ENCODE results near the gene CACNA1A. TPM values are rescaled to one million over a fixed set of nuclear protein-coding genes. Genes with fewer than 3 reads are reported as not detected.

CACNA1A gene
- total and polyA plus RNA-seq, 2 of the 13 experiments (the other 11 are each of a cell fraction or from before 2014, with no cell fraction given): not detected

DNA sequence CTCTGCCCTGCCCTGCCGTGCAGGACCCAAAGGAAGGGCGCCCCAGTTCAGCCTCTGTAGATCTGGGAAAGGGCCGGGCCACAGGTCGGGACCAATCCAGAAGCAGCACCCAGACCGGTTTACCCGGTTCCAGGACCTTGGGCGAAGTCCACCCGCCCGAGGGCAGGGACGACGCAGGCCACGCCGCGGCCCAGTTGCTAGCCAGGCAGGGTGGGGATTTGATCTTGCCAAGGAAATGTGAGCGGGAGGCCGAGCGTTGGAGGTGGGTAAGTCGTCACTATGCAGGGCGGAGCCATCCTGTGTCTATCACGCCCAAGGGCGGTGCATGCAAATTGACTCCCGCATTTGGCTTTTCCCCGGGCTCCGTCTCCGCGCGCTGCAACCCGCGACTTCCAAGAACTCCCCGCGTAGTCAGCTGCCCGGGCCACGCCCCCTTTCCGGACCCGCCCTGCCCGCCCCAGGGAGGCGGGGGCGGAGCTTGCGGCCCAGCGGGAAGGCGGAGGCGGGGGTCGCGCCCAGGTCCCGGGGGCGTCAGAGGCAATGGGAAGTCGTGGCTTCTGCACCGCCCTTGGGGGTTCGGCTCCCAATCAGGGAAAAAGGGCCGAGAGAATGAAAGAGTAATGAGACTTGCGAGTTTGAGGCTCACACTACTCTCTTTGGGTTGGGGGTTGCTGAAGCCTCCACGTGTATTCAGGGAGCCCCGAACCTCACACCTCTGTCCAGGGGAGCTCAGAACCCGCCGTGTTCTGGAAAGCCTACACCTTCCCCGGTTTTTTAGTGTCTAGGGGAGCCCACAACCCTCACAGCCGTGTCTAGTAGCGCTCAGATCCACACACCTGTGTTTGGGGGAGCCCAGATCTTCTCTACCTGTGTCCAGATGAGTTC, 343.3 kb downstream of the CACNA1A start (continued):
- TF ChIP-seq, protein P1, sequence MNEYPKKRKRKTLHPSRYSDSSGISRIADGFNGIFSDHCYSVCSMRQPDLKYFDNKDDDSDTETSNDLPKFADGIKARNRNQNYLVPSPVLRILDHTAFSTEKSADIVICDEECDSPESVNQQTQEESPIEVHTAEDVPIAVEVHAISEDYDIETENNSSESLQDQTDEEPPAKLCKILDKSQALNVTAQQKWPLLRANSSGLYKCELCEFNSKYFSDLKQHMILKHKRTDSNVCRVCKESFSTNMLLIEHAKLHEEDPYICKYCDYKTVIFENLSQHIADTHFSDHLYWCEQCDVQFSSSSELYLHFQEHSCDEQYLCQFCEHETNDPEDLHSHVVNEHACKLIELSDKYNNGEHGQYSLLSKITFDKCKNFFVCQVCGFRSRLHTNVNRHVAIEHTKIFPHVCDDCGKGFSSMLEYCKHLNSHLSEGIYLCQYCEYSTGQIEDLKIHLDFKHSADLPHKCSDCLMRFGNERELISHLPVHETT (CRISPR knock-in tag; conservative IDR thresholded peaks at IDR 0.05): peak; percentile 70; the same call in 1 of the 2 replicates
- TF ChIP-seq NR2F1 (CRISPR knock-in tag; IDR thresholded peaks at IDR 0.05) (peak; percentile 22 to 54; a peak in 3 of 4 replicates), ARHGAP35 (CRISPR knock-in tag; IDR thresholded peaks at IDR 0.05; ENCODE audit: borderline replicate concordance) (peak; percentile 92), NONO (IDR thresholded peaks at IDR 0.05) (no peak), NONO (CRISPR knock-in tag; conservative IDR thresholded peaks at IDR 0.05) (peak; percentile 62), ZSCAN20 (CRISPR knock-in tag; IDR thresholded peaks at IDR 0.05; ENCODE audit: borderline replicate concordance) (no peak), CHD2 (IDR thresholded peaks at IDR 0.05; ENCODE audit: low read depth, low read length) (0 out of 2 replicates have a peak, but pooled peaks have one; percentile 56), NFE2 (CRISPR knock-in tag; IDR thresholded peaks at IDR 0.05) (no peak), POLR2AphosphoS5 (IDR thresholded peaks at IDR 0.05; ENCODE audit: low read depth, low read length) (peak; percentile 77), DMAP1 (CRISPR knock-in tag; IDR thresholded peaks at IDR 0.05) (peak; percentile 88), HOXA5 (CRISPR knock-in tag; IDR thresholded peaks at IDR 0.05) (no peak), ZNF598 (CRISPR knock-in tag; IDR thresholded peaks at IDR 0.05; ENCODE audit: borderline replicate concordance) (peak; percentile 36), DNMT1 (CRISPR knock-in tag; IDR thresholded peaks at IDR 0.05) (no peak), ZNF17 (CRISPR knock-in tag; IDR thresholded peaks at IDR 0.05) (no peak)
- TF ChIP-seq, protein P2, sequence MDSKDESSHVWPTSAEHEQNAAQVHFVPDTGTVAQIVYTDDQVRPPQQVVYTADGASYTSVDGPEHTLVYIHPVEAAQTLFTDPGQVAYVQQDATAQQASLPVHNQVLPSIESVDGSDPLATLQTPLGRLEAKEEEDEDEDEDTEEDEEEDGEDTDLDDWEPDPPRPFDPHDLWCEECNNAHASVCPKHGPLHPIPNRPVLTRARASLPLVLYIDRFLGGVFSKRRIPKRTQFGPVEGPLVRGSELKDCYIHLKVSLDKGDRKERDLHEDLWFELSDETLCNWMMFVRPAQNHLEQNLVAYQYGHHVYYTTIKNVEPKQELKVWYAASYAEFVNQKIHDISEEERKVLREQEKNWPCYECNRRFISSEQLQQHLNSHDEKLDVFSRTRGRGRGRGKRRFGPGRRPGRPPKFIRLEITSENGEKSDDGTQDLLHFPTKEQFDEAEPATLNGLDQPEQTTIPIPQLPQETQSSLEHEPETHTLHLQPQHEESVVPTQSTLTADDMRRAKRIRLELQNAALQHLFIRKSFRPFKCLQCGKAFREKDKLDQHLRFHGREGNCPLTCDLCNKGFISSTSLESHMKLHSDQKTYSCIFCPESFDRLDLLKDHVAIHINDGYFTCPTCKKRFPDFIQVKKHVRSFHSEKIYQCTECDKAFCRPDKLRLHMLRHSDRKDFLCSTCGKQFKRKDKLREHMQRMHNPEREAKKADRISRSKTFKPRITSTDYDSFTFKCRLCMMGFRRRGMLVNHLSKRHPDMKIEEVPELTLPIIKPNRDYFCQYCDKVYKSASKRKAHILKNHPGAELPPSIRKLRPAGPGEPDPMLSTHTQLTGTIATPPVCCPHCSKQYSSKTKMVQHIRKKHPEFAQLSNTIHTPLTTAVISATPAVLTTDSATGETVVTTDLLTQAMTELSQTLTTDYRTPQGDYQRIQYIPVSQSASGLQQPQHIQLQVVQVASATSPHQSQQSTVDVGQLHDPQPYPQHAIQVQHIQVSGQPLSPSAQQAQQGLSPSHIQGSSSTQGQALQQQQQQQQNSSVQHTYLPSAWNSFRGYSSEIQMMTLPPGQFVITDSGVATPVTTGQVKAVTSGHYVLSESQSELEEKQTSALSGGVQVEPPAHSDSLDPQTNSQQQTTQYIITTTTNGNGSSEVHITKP (CRISPR knock-in tag; IDR thresholded peaks at IDR 0.05; ENCODE audit: low read depth): peak; percentile 58; the same call in 1 of the 2 replicates
- TF ChIP-seq, protein P3, sequence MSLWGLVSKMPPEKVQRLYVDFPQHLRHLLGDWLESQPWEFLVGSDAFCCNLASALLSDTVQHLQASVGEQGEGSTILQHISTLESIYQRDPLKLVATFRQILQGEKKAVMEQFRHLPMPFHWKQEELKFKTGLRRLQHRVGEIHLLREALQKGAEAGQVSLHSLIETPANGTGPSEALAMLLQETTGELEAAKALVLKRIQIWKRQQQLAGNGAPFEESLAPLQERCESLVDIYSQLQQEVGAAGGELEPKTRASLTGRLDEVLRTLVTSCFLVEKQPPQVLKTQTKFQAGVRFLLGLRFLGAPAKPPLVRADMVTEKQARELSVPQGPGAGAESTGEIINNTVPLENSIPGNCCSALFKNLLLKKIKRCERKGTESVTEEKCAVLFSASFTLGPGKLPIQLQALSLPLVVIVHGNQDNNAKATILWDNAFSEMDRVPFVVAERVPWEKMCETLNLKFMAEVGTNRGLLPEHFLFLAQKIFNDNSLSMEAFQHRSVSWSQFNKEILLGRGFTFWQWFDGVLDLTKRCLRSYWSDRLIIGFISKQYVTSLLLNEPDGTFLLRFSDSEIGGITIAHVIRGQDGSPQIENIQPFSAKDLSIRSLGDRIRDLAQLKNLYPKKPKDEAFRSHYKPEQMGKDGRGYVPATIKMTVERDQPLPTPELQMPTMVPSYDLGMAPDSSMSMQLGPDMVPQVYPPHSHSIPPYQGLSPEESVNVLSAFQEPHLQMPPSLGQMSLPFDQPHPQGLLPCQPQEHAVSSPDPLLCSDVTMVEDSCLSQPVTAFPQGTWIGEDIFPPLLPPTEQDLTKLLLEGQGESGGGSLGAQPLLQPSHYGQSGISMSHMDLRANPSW (CRISPR knock-in tag; IDR thresholded peaks at IDR 0.05; ENCODE audit: borderline replicate concordance): no peak
- TF ChIP-seq, protein P4, sequence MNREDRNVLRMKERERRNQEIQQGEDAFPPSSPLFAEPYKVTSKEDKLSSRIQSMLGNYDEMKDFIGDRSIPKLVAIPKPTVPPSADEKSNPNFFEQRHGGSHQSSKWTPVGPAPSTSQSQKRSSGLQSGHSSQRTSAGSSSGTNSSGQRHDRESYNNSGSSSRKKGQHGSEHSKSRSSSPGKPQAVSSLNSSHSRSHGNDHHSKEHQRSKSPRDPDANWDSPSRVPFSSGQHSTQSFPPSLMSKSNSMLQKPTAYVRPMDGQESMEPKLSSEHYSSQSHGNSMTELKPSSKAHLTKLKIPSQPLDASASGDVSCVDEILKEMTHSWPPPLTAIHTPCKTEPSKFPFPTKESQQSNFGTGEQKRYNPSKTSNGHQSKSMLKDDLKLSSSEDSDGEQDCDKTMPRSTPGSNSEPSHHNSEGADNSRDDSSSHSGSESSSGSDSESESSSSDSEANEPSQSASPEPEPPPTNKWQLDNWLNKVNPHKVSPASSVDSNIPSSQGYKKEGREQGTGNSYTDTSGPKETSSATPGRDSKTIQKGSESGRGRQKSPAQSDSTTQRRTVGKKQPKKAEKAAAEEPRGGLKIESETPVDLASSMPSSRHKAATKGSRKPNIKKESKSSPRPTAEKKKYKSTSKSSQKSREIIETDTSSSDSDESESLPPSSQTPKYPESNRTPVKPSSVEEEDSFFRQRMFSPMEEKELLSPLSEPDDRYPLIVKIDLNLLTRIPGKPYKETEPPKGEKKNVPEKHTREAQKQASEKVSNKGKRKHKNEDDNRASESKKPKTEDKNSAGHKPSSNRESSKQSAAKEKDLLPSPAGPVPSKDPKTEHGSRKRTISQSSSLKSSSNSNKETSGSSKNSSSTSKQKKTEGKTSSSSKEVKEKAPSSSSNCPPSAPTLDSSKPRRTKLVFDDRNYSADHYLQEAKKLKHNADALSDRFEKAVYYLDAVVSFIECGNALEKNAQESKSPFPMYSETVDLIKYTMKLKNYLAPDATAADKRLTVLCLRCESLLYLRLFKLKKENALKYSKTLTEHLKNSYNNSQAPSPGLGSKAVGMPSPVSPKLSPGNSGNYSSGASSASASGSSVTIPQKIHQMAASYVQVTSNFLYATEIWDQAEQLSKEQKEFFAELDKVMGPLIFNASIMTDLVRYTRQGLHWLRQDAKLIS (CRISPR knock-in tag; IDR thresholded peaks at IDR 0.05): no peak

Measured in HepG2 (cell line).